NCI-H82 treated with DMSO at 0.1 percent for 48 hours (cell line): ENCODE results near the gene LMCD1.

Experiments used
- DNase-seq: peaks from one replicate; lab custom pipeline; 2025; ENCODE audit not compliant: unreplicated experiment; lab: John Stamatoyannopoulos, UW

The LMCD1 gene

GRCh38 chr3:8482960-8483665, 18.5 kb upstream of the LMCD1 start:
- no peak for DNase-seq

- DNase-seq = no peak
These were observed 17.0 kb upstream of the LMCD1 start for GRCh38 chr3:8484409-8485140.

GRCh38 chr3:8485141-8485870, 16.3 kb upstream of the LMCD1 start:
- DNase-seq = no peak

GRCh38 chr3:8485943-8486342, 15.7 kb upstream of the LMCD1 start:
- DNase-seq = no peak

- DNase-seq = no peak
These were observed 15.2 kb upstream of the LMCD1 start for GRCh38 chr3:8486434-8486833.

- no peak for DNase-seq
These were observed 14.7 kb upstream of the LMCD1 start for GRCh38 chr3:8486936-8487335.

- DNase-seq = no peak
These were observed 13.2 kb upstream of the LMCD1 start for GRCh38 chr3:8488411-8488810.

GRCh38 chr3:8488877-8489276, 12.7 kb upstream of the LMCD1 start:
- DNase-seq = no peak

- DNase-seq = no peak
These were observed 12.3 kb upstream of the LMCD1 start for GRCh38 chr3:8489278-8489792.

- no peak for DNase-seq
These were observed 11.5 kb upstream of the LMCD1 start for GRCh38 chr3:8490079-8490552.

- no peak for DNase-seq
These were observed 10.1 kb upstream of the LMCD1 start for GRCh38 chr3:8491271-8492144.

- DNase-seq = no peak
These were observed 8.7 kb upstream of the LMCD1 start for GRCh38 chr3:8492744-8493511.

- DNase-seq = no peak
These were observed 7.9 kb upstream of the LMCD1 start for GRCh38 chr3:8493744-8494143.

- no peak for DNase-seq
These were observed 7.3 kb upstream of the LMCD1 start for GRCh38 chr3:8494327-8494726.

- DNase-seq = no peak
These were observed 4.0 kb upstream of the LMCD1 start for GRCh38 chr3:8497582-8497981.

- DNase-seq = no peak
These were observed 2.4 kb upstream of the LMCD1 start for GRCh38 chr3:8499181-8499611.

GRCh38 chr3:8500319-8500988, 1.2 kb upstream of the LMCD1 start:
- no peak for DNase-seq

GRCh38 chr3:8500989-8501370, 643 bp upstream of the LMCD1 start:
- DNase-seq = no peak

GRCh38 chr3:8503461-8503860, 1.8 kb downstream of the LMCD1 start:
- DNase-seq = no peak
